ENCODE data around the gene TMEM30B.

The TMEM30B gene
- long read RNA-seq, result 0 reads

- TF ChIP-seq SPI1 (IDR thresholded peaks at IDR 0.05; ENCODE audit: borderline replicate concordance, low read depth) (no peak), POLR2AphosphoS5 (IDR thresholded peaks at IDR 0.05; ENCODE audit: low read depth) (no peak)
- TF ChIP-seq, protein P1, sequence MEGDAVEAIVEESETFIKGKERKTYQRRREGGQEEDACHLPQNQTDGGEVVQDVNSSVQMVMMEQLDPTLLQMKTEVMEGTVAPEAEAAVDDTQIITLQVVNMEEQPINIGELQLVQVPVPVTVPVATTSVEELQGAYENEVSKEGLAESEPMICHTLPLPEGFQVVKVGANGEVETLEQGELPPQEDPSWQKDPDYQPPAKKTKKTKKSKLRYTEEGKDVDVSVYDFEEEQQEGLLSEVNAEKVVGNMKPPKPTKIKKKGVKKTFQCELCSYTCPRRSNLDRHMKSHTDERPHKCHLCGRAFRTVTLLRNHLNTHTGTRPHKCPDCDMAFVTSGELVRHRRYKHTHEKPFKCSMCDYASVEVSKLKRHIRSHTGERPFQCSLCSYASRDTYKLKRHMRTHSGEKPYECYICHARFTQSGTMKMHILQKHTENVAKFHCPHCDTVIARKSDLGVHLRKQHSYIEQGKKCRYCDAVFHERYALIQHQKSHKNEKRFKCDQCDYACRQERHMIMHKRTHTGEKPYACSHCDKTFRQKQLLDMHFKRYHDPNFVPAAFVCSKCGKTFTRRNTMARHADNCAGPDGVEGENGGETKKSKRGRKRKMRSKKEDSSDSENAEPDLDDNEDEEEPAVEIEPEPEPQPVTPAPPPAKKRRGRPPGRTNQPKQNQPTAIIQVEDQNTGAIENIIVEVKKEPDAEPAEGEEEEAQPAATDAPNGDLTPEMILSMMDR (IDR thresholded peaks at IDR 0.05; ENCODE audit: insufficient read depth, low read length), result no peak
- TF ChIP-seq, protein P2, sequence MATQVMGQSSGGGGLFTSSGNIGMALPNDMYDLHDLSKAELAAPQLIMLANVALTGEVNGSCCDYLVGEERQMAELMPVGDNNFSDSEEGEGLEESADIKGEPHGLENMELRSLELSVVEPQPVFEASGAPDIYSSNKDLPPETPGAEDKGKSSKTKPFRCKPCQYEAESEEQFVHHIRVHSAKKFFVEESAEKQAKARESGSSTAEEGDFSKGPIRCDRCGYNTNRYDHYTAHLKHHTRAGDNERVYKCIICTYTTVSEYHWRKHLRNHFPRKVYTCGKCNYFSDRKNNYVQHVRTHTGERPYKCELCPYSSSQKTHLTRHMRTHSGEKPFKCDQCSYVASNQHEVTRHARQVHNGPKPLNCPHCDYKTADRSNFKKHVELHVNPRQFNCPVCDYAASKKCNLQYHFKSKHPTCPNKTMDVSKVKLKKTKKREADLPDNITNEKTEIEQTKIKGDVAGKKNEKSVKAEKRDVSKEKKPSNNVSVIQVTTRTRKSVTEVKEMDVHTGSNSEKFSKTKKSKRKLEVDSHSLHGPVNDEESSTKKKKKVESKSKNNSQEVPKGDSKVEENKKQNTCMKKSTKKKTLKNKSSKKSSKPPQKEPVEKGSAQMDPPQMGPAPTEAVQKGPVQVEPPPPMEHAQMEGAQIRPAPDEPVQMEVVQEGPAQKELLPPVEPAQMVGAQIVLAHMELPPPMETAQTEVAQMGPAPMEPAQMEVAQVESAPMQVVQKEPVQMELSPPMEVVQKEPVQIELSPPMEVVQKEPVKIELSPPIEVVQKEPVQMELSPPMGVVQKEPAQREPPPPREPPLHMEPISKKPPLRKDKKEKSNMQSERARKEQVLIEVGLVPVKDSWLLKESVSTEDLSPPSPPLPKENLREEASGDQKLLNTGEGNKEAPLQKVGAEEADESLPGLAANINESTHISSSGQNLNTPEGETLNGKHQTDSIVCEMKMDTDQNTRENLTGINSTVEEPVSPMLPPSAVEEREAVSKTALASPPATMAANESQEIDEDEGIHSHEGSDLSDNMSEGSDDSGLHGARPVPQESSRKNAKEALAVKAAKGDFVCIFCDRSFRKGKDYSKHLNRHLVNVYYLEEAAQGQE (IDR thresholded peaks at IDR 0.05; ENCODE audit: insufficient replicate concordance, low read depth), result no peak
- Histone ChIP-seq H3K4me3 (replicated peaks; ENCODE audit: insufficient read depth, low read length) (no peak within 1 kb of the TSS), H3K27me3 (ENCODE audit: insufficient read depth, poor library complexity, severe bottlenecking) (peaks cover 52% of the 10 kb centered on the region), H3K27ac (replicated peaks) (no peak within 1 kb of the TSS)
- DNase-seq (ENCODE audit: low read depth in 1 of 2, low spot score in 1 of 2), result no peak
These were observed at the start of gene TMEM30B for GRCh38 chr14:61281186-61281947. Gene TMEM30B, minus strand, starts transcription at chr14:61281338. Its CDS starts 191 bp downstream, at chr14:61281147.

DNA sequence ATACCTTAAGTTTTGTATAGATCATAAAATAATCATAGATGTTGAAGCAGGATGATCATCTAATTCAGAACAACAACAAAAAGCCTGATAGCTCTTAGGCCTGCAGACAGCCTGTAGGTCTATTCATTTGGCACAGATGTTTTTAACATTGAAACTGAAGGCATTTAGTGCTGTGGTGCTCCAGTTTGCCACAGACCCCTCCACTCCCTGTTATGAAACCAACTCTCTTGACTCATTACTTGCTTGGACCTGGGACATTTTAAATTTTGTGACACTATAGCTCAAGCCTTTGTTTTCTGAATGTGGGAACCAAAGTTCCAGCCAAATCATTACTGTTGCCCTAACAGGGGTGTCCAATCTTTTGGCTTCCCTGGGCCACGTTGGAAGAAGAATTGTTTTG, 49.4 kb upstream of the TMEM30B start:
- no peak overlapping the region for H3K27ac ChIP-seq (replicated peaks)
- TF ChIP-seq, protein P2 (IDR thresholded peaks at IDR 0.05; ENCODE audit: insufficient replicate concordance, low read depth), result no peak
- no peak for TF ChIP-seq SPI1 (IDR thresholded peaks at IDR 0.05; ENCODE audit: borderline replicate concordance, low read depth)
- TF ChIP-seq POLR2AphosphoS5 (IDR thresholded peaks at IDR 0.05; ENCODE audit: low read depth), result no peak
- no peaks in the 10 kb centered on the region for H3K27me3 ChIP-seq (ENCODE audit: insufficient read depth, poor library complexity, severe bottlenecking)
- no peak overlapping the region for H3K4me3 ChIP-seq (replicated peaks; ENCODE audit: insufficient read depth, low read length)
- DNase-seq (ENCODE audit: low read depth in 1 of 2, low spot score in 1 of 2), result no peak

GRCh38 chr14:61329478-61330051, 48.4 kb upstream of the TMEM30B start:
- no peak overlapping the region for H3K4me3 ChIP-seq (replicated peaks; ENCODE audit: insufficient read depth, low read length)
- no peak overlapping the region for H3K27ac ChIP-seq (replicated peaks)
- TF ChIP-seq, protein P1 (IDR thresholded peaks at IDR 0.05; ENCODE audit: insufficient read depth, low read length), result no peak
- TF ChIP-seq SPI1 (IDR thresholded peaks at IDR 0.05; ENCODE audit: borderline replicate concordance, low read depth), result peak; percentile 55
- TF ChIP-seq, protein P2 (IDR thresholded peaks at IDR 0.05; ENCODE audit: insufficient replicate concordance, low read depth), result no peak
- H3K27me3 ChIP-seq (ENCODE audit: insufficient read depth, poor library complexity, severe bottlenecking), result peaks cover under 1% of the 10 kb centered on the region
- no peak for DNase-seq (ENCODE audit: low read depth in 1 of 2, low spot score in 1 of 2)
